Keratinocyte (primary cell): ENCODE measurements around the gene CAMK2D. TPM values are rescaled to one million over a fixed set of nuclear protein-coding genes. Genes with fewer than 3 reads are reported as not detected.

Source experiments
- DNase-seq: peaks from one replicate; pipeline ENCODE4 v3.0.0-alpha.2; 2011; ENCODE audit warnings: low read depth, missing footprints, low spot score
- FAIRE-seq: peaks from 2 replicates; lab custom pipeline; 2011; peaks lifted over from hg19 to GRCh38; lab: Jason Lieb, UNC
- H2AFZ ChIP-seq: 2 replicates; pipeline ENCODE4 v1.6.0; 2012; ENCODE audit warnings: low read length, control low read depth, inconsistent platforms; ENCODE audit not compliant: control insufficient read depth
- H3K27ac ChIP-seq: 2 replicates; pipeline ENCODE4 v1.5.1; 2011; ENCODE audit warnings: low read length; ENCODE audit not compliant: control insufficient read depth, insufficient read depth
- H3K27me3 ChIP-seq: 3 replicates; pipeline ENCODE4 v1.6.0; 2011; ENCODE audit warnings: low read length; ENCODE audit not compliant: control insufficient read depth, insufficient read depth; ENCODE audit errors: extremely low read depth
- H3K36me3 ChIP-seq, 2 experiments: 2 replicates in 1 of 2; 3 replicates in 1 of 2; pipeline ENCODE4 v1.5.1; 2011; ENCODE audit warnings: low read length in 2 of 2, mild to moderate bottlenecking in 1 of 2; ENCODE audit not compliant: control insufficient read depth in 2 of 2, insufficient read depth in 2 of 2; ENCODE audit errors: extremely low read depth in 1 of 2
- H3K4me1 ChIP-seq: 3 replicates; pipeline ENCODE4 v1.5.1; 2011; ENCODE audit warnings: low read length; ENCODE audit not compliant: control insufficient read depth, insufficient read depth; ENCODE audit errors: extremely low read depth
- H3K4me2 ChIP-seq: 3 replicates; pipeline ENCODE4 v1.6.0; 2011; ENCODE audit warnings: low read depth, low read length; ENCODE audit not compliant: control insufficient read depth, insufficient read depth; ENCODE audit errors: extremely low read depth
- H3K4me3 ChIP-seq, 3 experiments: fragments of 200-600 bp in 1 of 3; sonication (generic) in 1 of 3; 2 replicates in 2 of 3; 3 replicates in 1 of 3; pipeline ENCODE4 v1.5.1; 2011 to 2016; ENCODE audit warnings: low read length in 3 of 3, mild to moderate bottlenecking in 3 of 3, control low read depth in 2 of 3, inconsistent platforms in 1 of 3, low read depth in 1 of 3, mixed read lengths in 1 of 3, mixed run types in 1 of 3, moderate library complexity in 1 of 3; ENCODE audit not compliant: control insufficient read depth in 2 of 3, insufficient read depth in 2 of 3; ENCODE audit errors: extremely low read depth in 1 of 3
- H3K79me2 ChIP-seq: 2 replicates; pipeline ENCODE4 v1.6.0; 2012; ENCODE audit warnings: low read length; ENCODE audit not compliant: control insufficient read depth, insufficient read depth
- H3K9ac ChIP-seq: 3 replicates; pipeline ENCODE4 v1.6.0; 2011; ENCODE audit warnings: low read length; ENCODE audit not compliant: control insufficient read depth, insufficient read depth; ENCODE audit errors: extremely low read depth
- H3K9me1 ChIP-seq: 3 replicates; pipeline ENCODE4 v1.6.0; 2011; ENCODE audit warnings: low read length; ENCODE audit not compliant: control insufficient read depth, insufficient read depth; ENCODE audit errors: extremely low read depth
- H3K9me3 ChIP-seq: 2 replicates; pipeline ENCODE4 v1.5.1; 2012; ENCODE audit warnings: low read depth, low read length; ENCODE audit not compliant: control insufficient read depth
- H4K20me1 ChIP-seq: 3 replicates; pipeline ENCODE4 v1.6.0; 2011; ENCODE audit warnings: low read length; ENCODE audit not compliant: control insufficient read depth, insufficient read depth; ENCODE audit errors: extremely low read depth
- EZH2 ChIP-seq: IDR thresholded peaks from one replicate; pipeline ENCODE4 v1.6.1; 2012; ENCODE audit warnings: inconsistent platforms, mild to moderate bottlenecking, low read length, moderate library complexity
- dilution Hi-C: fragments of 300-500 bp; cut with MboI; formaldehyde crosslinking; loops from one replicate; pipeline ENCODE4 v1.7.0; 2020; ENCODE audit warnings: low sequenced_read_pairs; ENCODE audit not compliant: extremely low pct_ligation_motif_present
- polyA plus RNA-seq, 5 experiments: library from polyadenylated mRNA; depleted of rRNA in 3 of 5; stranded (reverse) in 3 of 5; stranded (forward) in 1 of 5; unstranded in 1 of 5; fragments of >200 nt; gene quantifications; 1 replicate in 1 of 5; 2 replicates in 3 of 5; 3 replicates in 1 of 5; pipeline versions ENCODE4 v1.2.1 to v1.2.3, GENCODE V29; 2011 to 2012; ENCODE audit warnings: missing spikeins in 2 of 5, low read depth in 1 of 5, low replicate concordance in 1 of 5
- TF ChIP-seq, protein P1 (sequence below), 3 experiments: IDR thresholded peaks in 1 of 3; conservative IDR thresholded peaks in 1 of 3; optimal IDR thresholded peaks in 1 of 3; 2 replicates in 2 of 3; 3 replicates in 1 of 3; pipeline versions ENCODE3 to v1.5.1; 2011; ENCODE audit warnings: low read length in 3 of 3, mild to moderate bottlenecking in 3 of 3, moderate library complexity in 2 of 3, control low read depth in 1 of 3, inconsistent platforms in 1 of 3; ENCODE audit not compliant: insufficient read depth in 2 of 3; ENCODE audit errors: extremely low read depth in 1 of 3

The CAMK2D gene
- polyA plus RNA-seq, 1 donor (not counting 4 experiments of a cell fraction or from before 2014, with no cell fraction given) = 18.8 TPM

DNA sequence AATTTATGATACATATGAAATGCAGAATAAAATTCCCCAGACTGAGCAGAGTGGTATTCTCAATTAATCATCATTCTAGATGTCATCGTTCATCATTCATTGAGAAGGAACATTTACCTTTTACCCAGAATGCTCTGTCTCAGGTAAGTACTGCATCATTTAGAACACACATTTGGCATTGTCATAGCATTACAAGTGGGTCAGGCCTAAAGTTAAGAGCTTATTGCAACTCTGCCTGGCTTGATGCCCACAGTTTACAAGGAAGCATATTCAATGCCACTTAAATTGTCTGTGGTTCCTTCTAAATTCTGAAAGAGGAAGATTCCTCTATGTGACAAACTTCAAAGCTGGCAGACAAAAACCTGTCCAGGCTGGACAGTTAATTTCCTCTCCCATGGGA lies 87.3 kb downstream of the CAMK2D start:
- Histone ChIP-seq H4K20me1 (no peaks in the 10 kb centered on the region), H3K36me3 (no peaks in the 10 kb centered on the region), H3K4me1 (peaks cover 11% of the 10 kb centered on the region), H3K79me2 (no peaks in the 10 kb centered on the region), H2AFZ (no peak overlapping the region), H3K4me3 (no peak overlapping the region), H3K27ac (no peak overlapping the region), H3K9ac (no peak overlapping the region), H3K9me1 (no peaks in the 10 kb centered on the region), H3K9me3 (no peaks in the 10 kb centered on the region), H3K27me3 (no peaks in the 10 kb centered on the region), H3K4me2 (no peak overlapping the region)
- DNase-seq (no peak), FAIRE-seq (no peak)
- TF ChIP-seq, protein P1, sequence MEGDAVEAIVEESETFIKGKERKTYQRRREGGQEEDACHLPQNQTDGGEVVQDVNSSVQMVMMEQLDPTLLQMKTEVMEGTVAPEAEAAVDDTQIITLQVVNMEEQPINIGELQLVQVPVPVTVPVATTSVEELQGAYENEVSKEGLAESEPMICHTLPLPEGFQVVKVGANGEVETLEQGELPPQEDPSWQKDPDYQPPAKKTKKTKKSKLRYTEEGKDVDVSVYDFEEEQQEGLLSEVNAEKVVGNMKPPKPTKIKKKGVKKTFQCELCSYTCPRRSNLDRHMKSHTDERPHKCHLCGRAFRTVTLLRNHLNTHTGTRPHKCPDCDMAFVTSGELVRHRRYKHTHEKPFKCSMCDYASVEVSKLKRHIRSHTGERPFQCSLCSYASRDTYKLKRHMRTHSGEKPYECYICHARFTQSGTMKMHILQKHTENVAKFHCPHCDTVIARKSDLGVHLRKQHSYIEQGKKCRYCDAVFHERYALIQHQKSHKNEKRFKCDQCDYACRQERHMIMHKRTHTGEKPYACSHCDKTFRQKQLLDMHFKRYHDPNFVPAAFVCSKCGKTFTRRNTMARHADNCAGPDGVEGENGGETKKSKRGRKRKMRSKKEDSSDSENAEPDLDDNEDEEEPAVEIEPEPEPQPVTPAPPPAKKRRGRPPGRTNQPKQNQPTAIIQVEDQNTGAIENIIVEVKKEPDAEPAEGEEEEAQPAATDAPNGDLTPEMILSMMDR (optimal IDR thresholded peaks at IDR 0.05 in 1 of 3, IDR thresholded peaks at IDR 0.05 in 1 of 3, conservative IDR thresholded peaks at IDR 0.05 in 1 of 3; ENCODE audit: extremely low read depth in 1 of 3, insufficient read depth in 2 of 3, low read length in 3 of 3) = no peak
- TF ChIP-seq EZH2 = no peak
- dilution Hi-C loops = no loop called here

DNA sequence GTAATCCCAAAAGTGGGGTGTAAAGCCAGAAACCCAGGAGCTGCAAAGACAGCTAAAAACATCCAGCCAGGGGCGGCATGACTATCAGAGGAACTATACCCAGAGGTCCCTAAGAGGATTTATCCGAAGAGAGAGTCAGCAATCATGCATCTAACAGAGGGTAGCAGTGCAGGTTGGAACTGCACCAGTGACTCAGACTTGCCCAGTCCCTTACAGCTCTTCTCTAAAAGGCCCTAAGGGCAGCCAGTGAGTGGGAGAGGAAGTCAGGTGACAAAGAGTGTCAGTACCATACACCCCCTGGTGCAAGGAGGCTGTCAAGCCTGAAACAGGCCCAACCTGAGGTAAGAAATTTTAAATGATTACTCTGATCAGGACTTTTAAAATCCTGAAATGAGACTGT lies 88.1 kb downstream of the CAMK2D start:
- Histone ChIP-seq H3K27ac (no peak overlapping the region), H3K9me1 (no peaks in the 10 kb centered on the region), H3K36me3 (no peaks in the 10 kb centered on the region), H3K9ac (no peak overlapping the region), H3K4me2 (peak overlapping the region; percentile 35), H2AFZ (no peak overlapping the region), H4K20me1 (no peaks in the 10 kb centered on the region), H3K4me3 (no peak overlapping the region), H3K9me3 (no peaks in the 10 kb centered on the region), H3K4me1 (peaks cover 11% of the 10 kb centered on the region), H3K79me2 (no peaks in the 10 kb centered on the region), H3K27me3 (no peaks in the 10 kb centered on the region)
- peak; percentile 5 for DNase-seq
- peak; percentile 94 for FAIRE-seq
- dilution Hi-C loops = no loop called here
- TF ChIP-seq EZH2 = no peak
- TF ChIP-seq, protein P1 (optimal IDR thresholded peaks at IDR 0.05 in 1 of 3, IDR thresholded peaks at IDR 0.05 in 1 of 3, conservative IDR thresholded peaks at IDR 0.05 in 1 of 3; ENCODE audit: extremely low read depth in 1 of 3, insufficient read depth in 2 of 3, low read length in 3 of 3) = peak in 1 of 3 experiments; percentile 20
